ENCODE measurements around the gene ICAM1. TPM values are rescaled to one million over a fixed set of nuclear protein-coding genes. Genes with fewer than 3 reads are reported as not detected.

Gene ICAM1
- total and polyA plus RNA-seq, 10 of the 15 experiments (the other 5 are each of a cell fraction or from before 2014, with no cell fraction given) = 7.6 to 115 (median 60.2) TPM

DNA sequence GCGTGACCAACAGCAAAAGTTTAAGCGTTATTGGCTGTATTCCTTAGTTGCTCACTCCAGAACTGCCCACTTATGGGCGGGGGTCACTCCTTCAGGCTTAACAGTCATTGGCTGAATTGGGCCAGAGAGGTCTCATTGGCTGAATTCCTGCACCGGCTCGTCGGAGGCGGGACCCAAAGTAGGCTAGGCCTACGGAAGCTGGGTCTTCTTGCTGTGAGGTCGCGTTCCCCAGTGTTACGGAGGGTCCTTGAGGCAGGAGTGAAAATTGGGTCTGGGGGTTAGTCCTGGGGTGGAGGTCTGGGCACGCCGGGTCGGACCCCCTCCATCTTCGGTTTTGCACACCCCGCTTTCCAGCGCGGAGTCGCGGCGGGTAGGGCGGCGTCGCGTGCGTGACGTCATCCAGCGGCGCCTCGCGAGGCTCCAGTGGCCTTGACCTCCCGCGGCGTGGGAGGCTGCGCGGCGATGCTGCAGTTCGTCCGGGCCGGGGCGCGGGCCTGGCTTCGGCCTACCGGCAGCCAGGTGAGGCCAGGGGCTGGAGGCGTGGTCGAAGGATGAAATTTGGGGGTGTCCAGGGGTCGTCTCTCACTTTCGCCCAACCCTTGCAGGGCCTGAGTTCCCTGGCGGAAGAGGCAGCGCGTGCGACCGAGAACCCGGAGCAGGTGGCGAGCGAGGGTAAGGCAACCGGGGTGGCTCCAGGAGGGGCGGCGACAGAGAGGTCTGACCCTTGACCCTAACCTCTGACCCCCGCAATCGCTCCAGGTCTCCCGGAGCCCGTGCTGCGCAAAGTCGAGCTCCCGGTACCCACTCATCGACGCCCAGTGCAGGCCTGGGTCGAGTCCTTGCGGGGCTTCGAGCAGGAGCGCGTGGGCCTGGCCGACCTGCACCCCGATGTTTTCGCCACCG lies 18.9 kb upstream of the ICAM1 start, which contains the start of gene MRPL4 (continued):
- TF ChIP-seq, protein P1, sequence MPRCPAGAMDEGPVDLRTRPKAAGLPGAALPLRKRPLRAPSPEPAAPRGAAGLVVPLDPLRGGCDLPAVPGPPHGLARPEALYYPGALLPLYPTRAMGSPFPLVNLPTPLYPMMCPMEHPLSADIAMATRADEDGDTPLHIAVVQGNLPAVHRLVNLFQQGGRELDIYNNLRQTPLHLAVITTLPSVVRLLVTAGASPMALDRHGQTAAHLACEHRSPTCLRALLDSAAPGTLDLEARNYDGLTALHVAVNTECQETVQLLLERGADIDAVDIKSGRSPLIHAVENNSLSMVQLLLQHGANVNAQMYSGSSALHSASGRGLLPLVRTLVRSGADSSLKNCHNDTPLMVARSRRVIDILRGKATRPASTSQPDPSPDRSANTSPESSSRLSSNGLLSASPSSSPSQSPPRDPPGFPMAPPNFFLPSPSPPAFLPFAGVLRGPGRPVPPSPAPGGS (IDR thresholded peaks at IDR 0.05; ENCODE audit: borderline replicate concordance, insufficient read depth, low read depth, low read length, poor library complexity, severe bottlenecking) = no peak
- peak; percentile 95; the same call in 1 of the 2 replicates for TF ChIP-seq ZNF207 (IDR thresholded peaks at IDR 0.05; ENCODE audit: borderline replicate concordance)
- peak; percentile 21; the same call in 1 of the 2 replicates for TF ChIP-seq IRF4 (IDR thresholded peaks at IDR 0.05; ENCODE audit: low read depth, low read length)
- no peak for TF ChIP-seq ZBED1 (IDR thresholded peaks at IDR 0.05; ENCODE audit: borderline replicate concordance)
- TF ChIP-seq PAX5 (IDR thresholded peaks at IDR 0.05; ENCODE audit: borderline replicate concordance, low read depth, low read length) = peak; percentile 76
- TF ChIP-seq KAT2A (conservative IDR thresholded peaks at IDR 0.05; ENCODE audit: control insufficient read depth, low read depth, low read length) = no peak
- TF ChIP-seq, protein P2, sequence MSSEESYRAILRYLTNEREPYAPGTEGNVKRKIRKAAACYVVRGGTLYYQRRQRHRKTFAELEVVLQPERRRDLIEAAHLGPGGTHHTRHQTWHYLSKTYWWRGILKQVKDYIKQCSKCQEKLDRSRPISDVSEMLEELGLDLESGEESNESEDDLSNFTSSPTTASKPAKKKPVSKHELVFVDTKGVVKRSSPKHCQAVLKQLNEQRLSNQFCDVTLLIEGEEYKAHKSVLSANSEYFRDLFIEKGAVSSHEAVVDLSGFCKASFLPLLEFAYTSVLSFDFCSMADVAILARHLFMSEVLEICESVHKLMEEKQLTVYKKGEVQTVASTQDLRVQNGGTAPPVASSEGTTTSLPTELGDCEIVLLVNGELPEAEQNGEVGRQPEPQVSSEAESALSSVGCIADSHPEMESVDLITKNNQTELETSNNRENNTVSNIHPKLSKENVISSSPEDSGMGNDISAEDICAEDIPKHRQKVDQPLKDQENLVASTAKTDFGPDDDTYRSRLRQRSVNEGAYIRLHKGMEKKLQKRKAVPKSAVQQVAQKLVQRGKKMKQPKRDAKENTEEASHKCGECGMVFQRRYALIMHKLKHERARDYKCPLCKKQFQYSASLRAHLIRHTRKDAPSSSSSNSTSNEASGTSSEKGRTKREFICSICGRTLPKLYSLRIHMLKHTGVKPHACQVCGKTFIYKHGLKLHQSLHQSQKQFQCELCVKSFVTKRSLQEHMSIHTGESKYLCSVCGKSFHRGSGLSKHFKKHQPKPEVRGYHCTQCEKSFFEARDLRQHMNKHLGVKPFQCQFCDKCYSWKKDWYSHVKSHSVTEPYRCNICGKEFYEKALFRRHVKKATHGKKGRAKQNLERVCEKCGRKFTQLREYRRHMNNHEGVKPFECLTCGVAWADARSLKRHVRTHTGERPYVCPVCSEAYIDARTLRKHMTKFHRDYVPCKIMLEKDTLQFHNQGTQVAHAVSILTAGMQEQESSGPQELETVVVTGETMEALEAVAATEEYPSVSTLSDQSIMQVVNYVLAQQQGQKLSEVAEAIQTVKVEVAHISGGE (CRISPR knock-in tag; IDR thresholded peaks at IDR 0.05) = no peak
- TF ChIP-seq, protein P3, sequence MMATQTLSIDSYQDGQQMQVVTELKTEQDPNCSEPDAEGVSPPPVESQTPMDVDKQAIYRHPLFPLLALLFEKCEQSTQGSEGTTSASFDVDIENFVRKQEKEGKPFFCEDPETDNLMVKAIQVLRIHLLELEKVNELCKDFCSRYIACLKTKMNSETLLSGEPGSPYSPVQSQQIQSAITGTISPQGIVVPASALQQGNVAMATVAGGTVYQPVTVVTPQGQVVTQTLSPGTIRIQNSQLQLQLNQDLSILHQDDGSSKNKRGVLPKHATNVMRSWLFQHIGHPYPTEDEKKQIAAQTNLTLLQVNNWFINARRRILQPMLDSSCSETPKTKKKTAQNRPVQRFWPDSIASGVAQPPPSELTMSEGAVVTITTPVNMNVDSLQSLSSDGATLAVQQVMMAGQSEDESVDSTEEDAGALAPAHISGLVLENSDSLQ (IDR thresholded peaks at IDR 0.05) = peak; percentile 62
- TF ChIP-seq HDAC6 (IDR thresholded peaks at IDR 0.05; ENCODE audit: unreplicated experiment) = no peak
- no peak for TF ChIP-seq RAD51 (IDR thresholded peaks at IDR 0.05)
- TF ChIP-seq, protein P4, sequence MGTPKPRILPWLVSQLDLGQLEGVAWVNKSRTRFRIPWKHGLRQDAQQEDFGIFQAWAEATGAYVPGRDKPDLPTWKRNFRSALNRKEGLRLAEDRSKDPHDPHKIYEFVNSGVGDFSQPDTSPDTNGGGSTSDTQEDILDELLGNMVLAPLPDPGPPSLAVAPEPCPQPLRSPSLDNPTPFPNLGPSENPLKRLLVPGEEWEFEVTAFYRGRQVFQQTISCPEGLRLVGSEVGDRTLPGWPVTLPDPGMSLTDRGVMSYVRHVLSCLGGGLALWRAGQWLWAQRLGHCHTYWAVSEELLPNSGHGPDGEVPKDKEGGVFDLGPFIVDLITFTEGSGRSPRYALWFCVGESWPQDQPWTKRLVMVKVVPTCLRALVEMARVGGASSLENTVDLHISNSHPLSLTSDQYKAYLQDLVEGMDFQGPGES (IDR thresholded peaks at IDR 0.05) = peak; percentile 65; the same call in 1 of the 2 replicates
- peak; percentile 64 for TF ChIP-seq BRCA1 (IDR thresholded peaks at IDR 0.05; ENCODE audit: low read depth, low read length)
- peak; percentile 99 for TF ChIP-seq POLR2A (IDR thresholded peaks at IDR 0.05; ENCODE audit: low read depth, low read length)
- TF ChIP-seq, protein P5, sequence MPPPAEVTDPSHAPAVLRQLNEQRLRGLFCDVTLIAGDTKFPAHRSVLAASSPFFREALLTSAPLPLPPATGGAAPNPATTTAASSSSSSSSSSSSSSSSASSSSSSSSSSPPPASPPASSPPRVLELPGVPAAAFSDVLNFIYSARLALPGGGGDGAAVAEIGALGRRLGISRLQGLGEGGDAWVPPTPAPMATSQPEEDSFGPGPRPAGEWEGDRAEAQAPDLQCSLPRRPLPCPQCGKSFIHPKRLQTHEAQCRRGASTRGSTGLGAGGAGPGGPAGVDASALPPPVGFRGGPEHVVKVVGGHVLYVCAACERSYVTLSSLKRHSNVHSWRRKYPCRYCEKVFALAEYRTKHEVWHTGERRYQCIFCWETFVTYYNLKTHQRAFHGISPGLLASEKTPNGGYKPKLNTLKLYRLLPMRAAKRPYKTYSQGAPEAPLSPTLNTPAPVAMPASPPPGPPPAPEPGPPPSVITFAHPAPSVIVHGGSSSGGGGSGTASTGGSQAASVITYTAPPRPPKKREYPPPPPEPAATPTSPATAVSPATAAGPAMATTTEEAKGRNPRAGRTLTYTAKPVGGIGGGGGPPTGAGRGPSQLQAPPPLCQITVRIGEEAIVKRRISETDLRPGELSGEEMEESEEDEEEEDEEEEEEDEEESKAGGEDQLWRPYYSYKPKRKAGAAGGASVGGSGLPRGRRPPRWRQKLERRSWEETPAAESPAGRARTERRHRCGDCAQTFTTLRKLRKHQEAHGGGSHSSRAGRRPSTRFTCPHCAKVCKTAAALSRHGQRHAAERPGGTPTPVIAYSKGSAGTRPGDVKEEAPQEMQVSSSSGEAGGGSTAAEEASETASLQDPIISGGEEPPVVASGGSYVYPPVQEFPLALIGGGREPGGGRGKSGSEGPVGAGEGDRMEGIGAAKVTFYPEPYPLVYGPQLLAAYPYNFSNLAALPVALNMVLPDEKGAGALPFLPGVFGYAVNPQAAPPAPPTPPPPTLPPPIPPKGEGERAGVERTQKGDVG (CRISPR knock-in tag; IDR thresholded peaks at IDR 0.05) = no peak
- no peak for TF ChIP-seq SUPT20H (IDR thresholded peaks at IDR 0.05; ENCODE audit: borderline replicate concordance, control insufficient read depth, low read depth, low read length)
- TF ChIP-seq NFXL1 (IDR thresholded peaks at IDR 0.05; ENCODE audit: borderline replicate concordance) = no peak
- peak; percentile 94 for TF ChIP-seq NR2C1 (IDR thresholded peaks at IDR 0.05)
- peak; percentile 43; the same call in 1 of the 2 replicates for TF ChIP-seq NFYA (IDR thresholded peaks at IDR 0.05; ENCODE audit: borderline replicate concordance, low read depth, low read length)
- no peak for TF ChIP-seq TBL1XR1 (IDR thresholded peaks at IDR 0.05; ENCODE audit: low read depth, low read length)
- peak; percentile 99 for TF ChIP-seq NBN (IDR thresholded peaks at IDR 0.05)

Measured in GM12878 (cell line).